T-cell (primary cell): Measurements from ENCODE around the gene HS6ST3. TPM values are rescaled to one million over a fixed set of nuclear protein-coding genes. Genes with fewer than 3 reads are reported as not detected.

Experiments
- ATAC-seq, 4 experiments: fragments of 200-7000 bp in 3 of 4; fragments of 150-1000 bp in 1 of 4; cut with Tn5 transposase; replicated peaks in 1 of 4; 1 replicate in 3 of 4; 2 replicates in 1 of 4; pipeline ENCODE4 v1.10.0; 2021; ENCODE audit warnings: moderate library complexity in 3 of 4, mild to moderate bottlenecking in 2 of 4, moderate number of reproducible peaks in 1 of 4
- CTCF ChIA-PET, 2 donors: fragments of 300-600 bp; sonication (Branson Sonifier 250); formaldehyde crosslinking; loops; one replicate each; lab custom pipeline; 2022; ENCODE audit warnings: antibody characterized with exemption in 2 of 2; lab: Charles Lee
- POLR2A ChIA-PET, 2 donors: fragments of 300-600 bp; sonication (Branson Sonifier 250); formaldehyde crosslinking; loops; one replicate each; lab custom pipeline; 2022; ENCODE audit warnings: antibody characterized with exemption in 2 of 2; lab: Charles Lee
- DNase-seq, 35 experiments: peaks; one replicate each; pipeline versions ENCODE4 v3.0.0 to v3.0.0-alpha.2; 2013 to 2023
- H3K27ac ChIP-seq: one replicate; pipeline ENCODE4 v1.5.1; 2013; ENCODE audit warnings: low read length
- H3K27me3 ChIP-seq, 2 experiments: replicated peaks in 1 of 2; 1 replicate in 1 of 2; 2 replicates in 1 of 2; pipeline versions ENCODE4 v1.6.1 to v1.7.0; 2013; ENCODE audit warnings: low read length in 1 of 2, mixed read lengths in 1 of 2; ENCODE audit not compliant: control insufficient read depth in 2 of 2, insufficient read depth in 2 of 2; ENCODE audit errors: extremely low read depth in 1 of 2
- H3K36me3 ChIP-seq, 2 donors: 1 replicate in 1 of 2; 2 replicates in 1 of 2; pipeline versions ENCODE4 v1.6.1 to v1.7.0; 2013; ENCODE audit warnings: low read length in 1 of 2; ENCODE audit not compliant: control insufficient read depth in 2 of 2, insufficient read depth in 1 of 2; ENCODE audit errors: extremely low read depth in 1 of 2
- H3K4me1 ChIP-seq, 2 experiments: 1 replicate in 1 of 2; 2 replicates in 1 of 2; pipeline versions ENCODE4 v1.6.1 to v1.7.0; 2013; ENCODE audit warnings: low read length in 2 of 2, mixed read lengths in 1 of 2; ENCODE audit not compliant: insufficient read depth in 2 of 2, control insufficient read depth in 1 of 2; ENCODE audit errors: extremely low read depth in 1 of 2
- H3K4me3 ChIP-seq, 2 donors: 1 replicate in 1 of 2; 2 replicates in 1 of 2; pipeline versions ENCODE4 v1.5.1 to v1.7.0; 2013; ENCODE audit warnings: mild to moderate bottlenecking in 2 of 2, low read length in 1 of 2, moderate library complexity in 1 of 2; ENCODE audit not compliant: control insufficient read depth in 1 of 2; ENCODE audit errors: extremely low read depth in 1 of 2
- H3K9me3 ChIP-seq: 2 replicates; pipeline ENCODE4 v1.7.0; 2013
- H3K27ac Mint-ChIP-seq, 2 donors: one replicate each; pipeline ENCODE4 v1.8.0; 2020 to 2021; ENCODE audit warnings: mild to moderate bottlenecking in 2 of 2, mixed read lengths in 2 of 2
- H3K27me3 Mint-ChIP-seq, 2 donors: one replicate each; pipeline ENCODE4 v1.8.0; 2021 to 2022; ENCODE audit warnings: mixed read lengths in 2 of 2
- H3K36me3 Mint-ChIP-seq: one replicate; pipeline ENCODE4 v1.8.0; 2021; ENCODE audit warnings: mixed read lengths
- H3K4me1 Mint-ChIP-seq, 3 donors: one replicate each; pipeline ENCODE4 v1.8.0; 2020 to 2022; ENCODE audit warnings: mixed read lengths in 3 of 3, mild to moderate bottlenecking in 1 of 3
- H3K4me3 Mint-ChIP-seq, 3 donors: one replicate each; pipeline ENCODE4 v1.8.0; 2020 to 2022; ENCODE audit warnings: mild to moderate bottlenecking in 3 of 3, mixed read lengths in 3 of 3, moderate library complexity in 3 of 3
- H3K9me3 Mint-ChIP-seq, 3 donors: one replicate each; pipeline ENCODE4 v1.8.0; 2020 to 2022; ENCODE audit warnings: mixed read lengths in 3 of 3
- WGBS: methylation state at CpG from one replicate; pipeline ENCODE4 v1.1.5; 2013; ENCODE audit warnings: missing lambda C conversion rate; ENCODE audit not compliant: insufficient coverage; 5-methylcytosine and 5-hydroxymethylcytosine counted together
- total RNA-seq, 35 experiments: library from RNA in 6 of 35; stranded (reverse) in 6 of 35; fragments of 120-200 nt in 1 of 35; gene quantifications; one replicate each; pipeline versions ENCODE4 v1.2.1 to v1.2.4 and lab custom pipeline; 2013 to 2026

Gene HS6ST3
- total RNA-seq, 5 donors from 2014 or later (not counting 1 experiment from before 2014, with no cell fraction given), result not detected

DNA sequence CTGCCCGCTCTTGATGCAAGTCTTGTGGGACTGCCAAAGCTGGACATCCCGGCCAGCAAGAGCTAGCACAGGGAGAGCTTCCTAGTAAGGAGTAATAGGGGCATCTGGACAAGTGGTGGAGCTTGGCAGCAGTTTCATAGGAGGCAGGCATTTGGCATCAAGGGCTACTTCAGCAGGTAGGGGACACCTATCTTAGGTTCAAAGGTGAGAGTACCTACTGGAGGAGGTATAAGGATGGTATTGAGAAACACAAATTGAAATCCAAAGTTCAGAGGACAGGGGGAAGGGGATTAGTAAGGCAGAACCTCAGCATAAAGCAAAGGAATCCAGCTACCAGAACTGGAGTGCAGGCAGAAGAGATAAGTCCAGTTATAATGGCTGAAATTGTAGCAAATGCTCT lies 462.7 kb downstream of the HS6ST3 start:
- no peak for DNase-seq
- H3K27ac Mint-ChIP-seq, result no peak overlapping the region
- H3K4me1 ChIP-seq, result no peaks in the 10 kb centered on the region
- H3K4me3 ChIP-seq, result no peak overlapping the region
- no peaks in the 10 kb centered on the region for H3K4me1 Mint-ChIP-seq
- ChIA-PET POLR2A (no interaction called here), CTCF (no interaction called here)
- H3K4me3 Mint-ChIP-seq, result no peak overlapping the region
- no peaks in the 10 kb centered on the region for H3K9me3 ChIP-seq
- 78% methylated on average over 1 of the region's 2 CpGs for WGBS
- no peak for ATAC-seq
- H3K9me3 Mint-ChIP-seq, result peaks cover 7 to 27% (median 7%) of the 10 kb centered on the region in 3 donors
- no peaks in the 10 kb centered on the region for H3K36me3 ChIP-seq
- no peaks in the 10 kb centered on the region for H3K27me3 Mint-ChIP-seq
- no peaks in the 10 kb centered on the region for H3K36me3 Mint-ChIP-seq
- H3K27me3 ChIP-seq, result no peaks in the 10 kb centered on the region
- no peak overlapping the region for H3K27ac ChIP-seq

GRCh38 chr13:96553796-96554195 lies 463.9 kb downstream of the HS6ST3 start:
- Histone ChIP-seq H3K27ac (no peak overlapping the region), H3K36me3 (no peaks in the 10 kb centered on the region), H3K4me3 (no peak overlapping the region), H3K27me3 (no peaks in the 10 kb centered on the region), H3K4me1 (no peaks in the 10 kb centered on the region), H3K9me3 (no peaks in the 10 kb centered on the region)
- no peaks in the 10 kb centered on the region for H3K27me3 Mint-ChIP-seq
- POLR2A ChIA-PET, result no interaction called here
- peaks cover 3 to 22% (median 7%) of the 10 kb centered on the region in 3 donors for H3K9me3 Mint-ChIP-seq
- H3K27ac Mint-ChIP-seq, result no peak overlapping the region
- 94% methylated on average over 7 of the region's 7 CpGs for WGBS
- CTCF ChIA-PET, result no interaction called here
- DNase-seq (no peak), ATAC-seq (no peak)
- H3K36me3 Mint-ChIP-seq, result no peaks in the 10 kb centered on the region
- H3K4me3 Mint-ChIP-seq, result no peak overlapping the region
- no peaks in the 10 kb centered on the region for H3K4me1 Mint-ChIP-seq

GRCh38 chr13:96573563-96573962 lies 483.7 kb downstream of the HS6ST3 start:
- peaks cover 4 to 10% (median 9%) of the 10 kb centered on the region in 3 donors for H3K9me3 Mint-ChIP-seq
- H3K4me3 Mint-ChIP-seq, result no peak overlapping the region
- no peaks in the 10 kb centered on the region for H3K36me3 Mint-ChIP-seq
- no peaks in the 10 kb centered on the region for H3K4me1 Mint-ChIP-seq
- ChIA-PET POLR2A (no interaction called here), CTCF (no interaction called here)
- no peak overlapping the region for H3K27ac Mint-ChIP-seq
- WGBS, result 68% methylated on average over 2 of the region's 4 CpGs
- no peaks in the 10 kb centered on the region for H3K36me3 ChIP-seq
- H3K27ac ChIP-seq, result no peak overlapping the region
- DNase-seq (no peak), ATAC-seq (no peak)
- H3K27me3 ChIP-seq, result no peaks in the 10 kb centered on the region
- H3K27me3 Mint-ChIP-seq, result no peaks in the 10 kb centered on the region
- H3K4me3 ChIP-seq, result no peak overlapping the region
- no peaks in the 10 kb centered on the region for H3K4me1 ChIP-seq
- no peaks in the 10 kb centered on the region for H3K9me3 ChIP-seq

DNA sequence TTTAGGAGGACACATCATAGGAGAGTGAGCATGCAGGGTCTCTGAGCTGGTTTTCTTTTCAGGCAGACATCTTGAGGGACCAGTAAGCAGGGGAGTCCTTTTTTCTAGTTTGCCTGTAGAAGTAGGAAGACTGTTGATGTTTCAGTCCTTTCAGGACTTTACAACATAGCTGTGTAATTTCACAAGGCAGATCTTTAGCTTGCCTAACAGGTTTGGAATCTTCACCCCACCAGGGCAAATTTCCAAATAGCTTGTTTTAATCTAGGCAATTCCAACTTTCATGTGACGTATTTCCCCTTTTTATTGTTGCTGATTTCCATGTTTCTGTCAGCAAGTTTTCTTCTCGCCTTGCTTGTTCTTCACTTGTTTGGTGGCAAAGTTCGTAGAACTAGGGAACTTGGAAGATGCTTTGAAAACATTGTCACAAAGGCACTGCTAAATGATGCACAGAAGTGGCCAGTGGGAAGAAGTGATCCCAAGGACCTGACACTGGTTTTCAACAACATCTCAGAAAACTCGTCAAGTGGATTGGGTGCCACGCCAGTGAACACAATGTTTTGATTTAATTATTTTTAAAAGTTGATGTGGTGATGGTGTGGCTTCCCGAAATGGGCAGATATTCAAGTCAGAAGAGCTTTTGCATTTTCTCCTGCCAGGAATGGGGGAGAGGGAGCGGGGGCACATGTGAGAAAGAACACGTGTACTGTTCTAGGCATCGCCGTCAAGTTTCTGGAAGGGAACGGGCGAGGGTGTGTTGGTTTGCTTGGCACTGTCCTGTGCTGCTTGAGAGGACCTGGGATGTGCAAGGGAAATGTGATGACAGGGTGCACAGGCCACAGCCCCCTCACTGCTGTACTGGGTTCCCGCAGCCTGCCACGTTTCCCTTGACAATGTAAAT lies 485.8 kb downstream of the HS6ST3 start:
- Histone ChIP-seq H3K4me3 (no peak overlapping the region), H3K4me1 (no peaks in the 10 kb centered on the region), H3K36me3 (no peaks in the 10 kb centered on the region), H3K9me3 (no peaks in the 10 kb centered on the region), H3K27me3 (no peaks in the 10 kb centered on the region), H3K27ac (no peak overlapping the region)
- ChIA-PET POLR2A (no interaction called here), CTCF (interaction anchor here in 1 of 2 donors (0.5 kb wide), 1 partner anchor 30 kb away, joined by 3 read pairs; no protein-coding TSS in a partner anchor)
- Mint-ChIP-seq H3K36me3 (no peaks in the 10 kb centered on the region), H3K4me1 (no peaks in the 10 kb centered on the region), H3K27me3 (no peaks in the 10 kb centered on the region), H3K4me3 (no peak overlapping the region), H3K9me3 (peaks cover 4 to 11% (median 8%) of the 10 kb centered on the region in 3 donors), H3K27ac (no peak overlapping the region)
- DNase-seq (no peak), ATAC-seq (no peak)
- 82% methylated on average over 13 of the region's 14 CpGs for WGBS

DNA sequence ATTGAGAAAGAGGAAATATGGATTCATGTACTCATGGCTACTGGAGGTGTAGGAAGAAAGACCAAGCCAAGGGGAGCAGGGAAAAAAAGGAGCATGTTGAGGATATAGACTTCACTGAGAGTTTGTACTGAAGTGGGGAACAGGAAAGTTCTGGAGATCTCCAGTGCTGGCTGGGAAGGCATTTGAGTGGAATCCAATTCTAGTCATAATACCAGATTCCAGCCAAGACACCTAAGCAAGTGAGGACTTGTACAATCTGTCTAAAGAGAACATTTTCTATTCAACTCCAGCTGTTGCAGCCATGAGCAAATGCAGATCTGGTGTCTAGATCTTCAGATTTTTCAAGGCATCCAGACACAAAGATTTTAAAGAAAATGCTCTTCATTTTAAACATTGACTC lies 491.8 kb downstream of the HS6ST3 start:
- DNase-seq (no peak), ATAC-seq (no peak)
- H3K27me3 ChIP-seq, result no peaks in the 10 kb centered on the region
- no peaks in the 10 kb centered on the region for H3K27me3 Mint-ChIP-seq
- H3K9me3 ChIP-seq, result no peaks in the 10 kb centered on the region
- H3K4me3 ChIP-seq, result no peak overlapping the region
- H3K27ac ChIP-seq, result no peak overlapping the region
- ChIA-PET POLR2A (no interaction called here), CTCF (no interaction called here)
- no peak overlapping the region for H3K4me3 Mint-ChIP-seq
- no peak overlapping the region for H3K27ac Mint-ChIP-seq
- H3K4me1 Mint-ChIP-seq, result no peaks in the 10 kb centered on the region
- H3K36me3 Mint-ChIP-seq, result no peaks in the 10 kb centered on the region
- H3K4me1 ChIP-seq, result no peaks in the 10 kb centered on the region
- H3K9me3 Mint-ChIP-seq, result peaks cover 11 to 19% (median 19%) of the 10 kb centered on the region in 3 donors
- H3K36me3 ChIP-seq, result no peaks in the 10 kb centered on the region

DNA sequence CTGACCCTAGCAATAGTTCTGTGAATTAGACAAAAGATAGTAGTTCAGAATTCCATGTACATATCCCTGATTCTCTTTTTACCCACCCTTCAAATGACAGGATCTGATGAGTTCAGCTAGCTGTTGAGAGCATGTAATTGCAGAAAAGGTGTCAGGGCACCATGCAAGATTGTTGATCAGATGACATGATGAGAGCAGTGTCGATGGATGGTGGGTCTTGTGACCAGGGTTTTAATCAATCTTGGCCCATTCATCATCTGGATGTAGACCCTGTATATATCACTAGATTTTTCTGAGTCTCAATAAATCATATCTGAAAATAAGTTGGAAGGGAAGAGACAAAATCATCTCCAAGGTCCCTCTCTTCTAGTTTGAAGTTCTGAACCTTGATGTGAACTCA lies 525.3 kb downstream of the HS6ST3 start:
- POLR2A ChIA-PET, result no interaction called here

More for the DNA sequence above, 525.3 kb downstream of the HS6ST3 start:
- DNase-seq (no peak), ATAC-seq (no peak)
- Mint-ChIP-seq H3K4me1 (no peaks in the 10 kb centered on the region), H3K4me3 (no peak overlapping the region), H3K27me3 (no peaks in the 10 kb centered on the region), H3K27ac (no peak overlapping the region), H3K9me3 (peaks cover 9 to 25% (median 18%) of the 10 kb centered on the region in 3 donors), H3K36me3 (no peaks in the 10 kb centered on the region)
- H3K9me3 ChIP-seq, result no peaks in the 10 kb centered on the region
- WGBS, result no CpG with 5 or more reads among the region's 1 CpG
- CTCF ChIA-PET, result no interaction called here
- H3K4me3 ChIP-seq, result no peak overlapping the region
- H3K36me3 ChIP-seq, result no peaks in the 10 kb centered on the region
- H3K4me1 ChIP-seq, result no peaks in the 10 kb centered on the region
- H3K27me3 ChIP-seq, result no peaks in the 10 kb centered on the region
- H3K27ac ChIP-seq, result no peak overlapping the region
